ENCODE results near the gene MOSPD3. TPM values are rescaled to one million over a fixed set of nuclear protein-coding genes. Genes with fewer than 3 reads are reported as not detected.
"Not testable (repeated sequence)": the region's sequence is repeated elsewhere in the genome, so short reads cannot be mapped to it uniquely, and the experiment has no call there.

Gene MOSPD3
- total RNA-seq, 1 donor from 2014 or later = 3.0 TPM

DNA sequence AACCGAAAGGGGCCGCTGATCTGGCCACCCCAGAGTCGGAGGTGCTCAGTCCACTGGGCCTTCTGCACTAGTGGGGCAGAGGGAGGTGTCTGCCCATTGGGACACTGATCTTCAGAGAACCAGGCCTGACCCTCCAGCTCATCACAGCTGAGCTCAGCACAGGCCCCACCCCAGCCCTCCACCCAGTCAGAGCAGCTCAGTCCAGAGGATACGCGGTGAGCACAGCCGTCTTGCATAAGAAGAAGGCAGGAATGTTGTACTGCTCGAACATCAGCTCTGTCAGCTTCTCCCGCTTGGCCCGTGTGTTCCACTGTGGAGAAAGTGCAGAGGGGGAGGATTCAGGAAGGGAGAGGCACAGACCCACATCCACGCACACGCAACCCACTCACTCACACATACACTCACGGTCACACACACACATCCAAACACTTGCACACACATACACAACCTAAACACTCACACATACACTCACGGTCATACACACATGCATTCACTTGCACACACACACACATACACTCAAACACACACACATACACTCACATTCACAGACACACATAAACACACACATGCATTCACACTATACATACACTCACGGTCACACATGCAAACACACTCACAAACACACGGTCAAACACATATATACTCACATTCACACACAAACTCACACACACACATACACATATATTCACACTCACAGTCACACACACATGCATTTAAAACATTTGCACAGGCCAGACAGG, 37.7 kb downstream of the MOSPD3 start:
- peaks cover 2% of the 10 kb centered on the region for H3K4me1 Mint-ChIP-seq
- no peaks in the 10 kb centered on the region for H3K9me3 ChIP-seq (ENCODE audit: low read depth)
- H3K9me3 Mint-ChIP-seq = no peaks in the 10 kb centered on the region
- H3K27ac ChIP-seq = no peak overlapping the region
- no peaks in the 10 kb centered on the region for H3K36me3 Mint-ChIP-seq
- H3K9ac ChIP-seq = no peak overlapping the region
- H2AFZ ChIP-seq (replicated peaks) = no peak overlapping the region
- TF ChIP-seq CTCF (IDR thresholded peaks at IDR 0.05) = no peak
- TF ChIP-seq EZH2phosphoT487 (IDR thresholded peaks at IDR 0.05) = no peak
- no peaks in the 10 kb centered on the region for H3K79me2 ChIP-seq (ENCODE audit: low read depth)
- H3K4me3 Mint-ChIP-seq = peak overlapping the region; percentile 2
- no peak overlapping the region for H3K4me3 ChIP-seq
- DNase-seq (ENCODE audit: low spot score) = no peak
- H3K4me2 ChIP-seq = no peak overlapping the region
- H3K4me1 ChIP-seq = no peaks in the 10 kb centered on the region
- H3F3A ChIP-seq (ENCODE audit: low read depth) = no peaks in the 10 kb centered on the region
- H3K27ac Mint-ChIP-seq = no peak overlapping the region
- no peaks in the 10 kb centered on the region for H3K36me3 ChIP-seq
- H3K27me3 Mint-ChIP-seq (ENCODE audit: insufficient read depth, low read depth) = peaks cover 19% of the 10 kb centered on the region
- peaks cover 21% of the 10 kb centered on the region for H3K27me3 ChIP-seq
- H4K20me1 ChIP-seq (ENCODE audit: low read depth) = peaks cover under 1% of the 10 kb centered on the region

- Mint-ChIP-seq H3K27me3 (ENCODE audit: insufficient read depth, low read depth) (peaks cover 30% of the 10 kb centered on the region), H3K36me3 (no peaks in the 10 kb centered on the region), H3K4me1 (peaks cover 5% of the 10 kb centered on the region), H3K27ac (no peak overlapping the region), H3K9me3 (no peaks in the 10 kb centered on the region), H3K4me3 (peak overlapping the region; percentile 65)
- DNase-seq (ENCODE audit: low spot score) = no peak
- TF ChIP-seq CTCF (IDR thresholded peaks at IDR 0.05) (no peak), EZH2 (IDR thresholded peaks at IDR 0.05) (no peak), EZH2phosphoT487 (IDR thresholded peaks at IDR 0.05) (no peak)
- Histone ChIP-seq H3K4me2 (no peak overlapping the region), H4K20me1 (ENCODE audit: low read depth) (peaks cover 11% of the 10 kb centered on the region), H3K9ac (no peak overlapping the region), H3K27me3 (peaks cover 59% of the 10 kb centered on the region), H3K79me2 (ENCODE audit: low read depth) (no peaks in the 10 kb centered on the region), H3K9me3 (ENCODE audit: low read depth) (no peaks in the 10 kb centered on the region), H3K27ac (no peak overlapping the region), H3K4me3 (no peak overlapping the region), H3K4me1 (no peaks in the 10 kb centered on the region), H3F3A (ENCODE audit: low read depth) (peaks cover 3% of the 10 kb centered on the region), H2AFZ (replicated peaks) (no peak overlapping the region), H3K36me3 (no peaks in the 10 kb centered on the region)
Observed at GRCh38 chr7:100654908-100655831, 42.8 kb downstream of the MOSPD3 start.

DNA sequence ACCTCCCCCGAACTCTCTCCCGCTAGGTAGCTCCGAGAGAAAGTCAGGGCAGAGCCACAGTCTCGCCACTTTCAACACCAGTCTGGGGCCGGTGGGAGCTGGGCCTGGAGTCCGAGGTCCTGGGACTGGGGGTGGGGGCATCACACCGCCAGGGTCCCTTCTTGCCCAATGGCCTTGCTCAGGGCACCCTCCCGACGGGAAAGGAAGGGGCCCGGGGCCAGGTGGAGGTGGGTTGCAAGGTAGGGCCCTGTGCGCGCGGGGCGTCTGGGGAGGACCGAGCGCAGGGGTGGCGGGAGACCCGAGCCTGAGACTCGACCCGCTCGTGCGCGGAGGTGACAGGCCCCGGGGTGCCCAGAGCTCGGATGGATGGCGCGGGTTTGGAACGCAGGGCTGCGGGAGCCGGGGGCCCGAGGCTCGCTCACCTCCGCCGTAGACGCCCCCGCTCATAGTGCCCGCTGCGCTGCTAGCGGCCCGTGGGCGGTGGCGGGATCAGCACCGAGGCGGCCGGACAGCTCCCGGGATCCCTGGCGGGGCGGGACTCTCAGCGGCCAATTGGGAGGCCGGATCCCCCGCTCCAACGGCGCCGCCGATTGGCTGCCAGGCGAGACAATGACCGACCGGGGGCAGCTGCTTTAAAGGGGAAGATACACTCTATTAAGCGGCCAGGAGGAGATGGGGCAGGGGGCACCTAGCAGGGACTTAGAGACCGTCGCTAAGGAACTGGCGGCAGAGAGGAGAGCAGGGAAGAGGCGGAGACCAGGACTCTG, 43.8 kb downstream of the MOSPD3 start, which contains the start of gene ACTL6B:
ACTL6B (minus strand) TSS at position 541 of the 767 bp plus-strand sequence; CDS start at position 447, 94 bp downstream.
- H3K4me1 Mint-ChIP-seq = peaks cover 5% of the 10 kb centered on the region
- Histone ChIP-seq H3K36me3 (no peaks in the 10 kb centered on the region), H3K9me3 (ENCODE audit: low read depth) (no peaks in the 10 kb centered on the region), H3K27ac (no peak within 1 kb of the TSS), H3K9ac (no peak within 1 kb of the TSS), H3K4me3 (no peak within 1 kb of the TSS), H3K27me3 (peaks cover 59% of the 10 kb centered on the region), H2AFZ (replicated peaks) (no peak within 1 kb of the TSS), H3K4me1 (no peaks in the 10 kb centered on the region), H3K79me2 (ENCODE audit: low read depth) (no peaks in the 10 kb centered on the region), H3F3A (ENCODE audit: low read depth) (peaks cover 3% of the 10 kb centered on the region), H4K20me1 (ENCODE audit: low read depth) (peaks cover 11% of the 10 kb centered on the region), H3K4me2 (peak within 1 kb of the TSS; percentile 70)
- H3K27me3 Mint-ChIP-seq (ENCODE audit: insufficient read depth, low read depth) = peaks cover 37% of the 10 kb centered on the region
- DNase-seq (ENCODE audit: low spot score) = peak; percentile 95
- H3K9me3 Mint-ChIP-seq = no peaks in the 10 kb centered on the region
- no peak within 1 kb of the TSS for H3K27ac Mint-ChIP-seq
- peak within 1 kb of the TSS; percentile 73 for H3K4me3 Mint-ChIP-seq
- H3K36me3 Mint-ChIP-seq = no peaks in the 10 kb centered on the region
- TF ChIP-seq CTCF (IDR thresholded peaks at IDR 0.05) (no peak), EZH2 (IDR thresholded peaks at IDR 0.05) (peak; percentile 57), EZH2phosphoT487 (IDR thresholded peaks at IDR 0.05) (peak; percentile 56)

- not testable (repeated sequence) for H3K36me3 ChIP-seq; H3K4me1 ChIP-seq; H3K9me3 ChIP-seq (ENCODE audit: low read depth); H4K20me1 ChIP-seq (ENCODE audit: low read depth); H3K4me3 Mint-ChIP-seq; H3K36me3 Mint-ChIP-seq; H3K9ac ChIP-seq; H3K4me3 ChIP-seq; H2AFZ ChIP-seq (replicated peaks); H3F3A ChIP-seq (ENCODE audit: low read depth); DNase-seq (ENCODE audit: low spot score); H3K4me2 ChIP-seq; H3K27ac ChIP-seq; H3K79me2 ChIP-seq (ENCODE audit: low read depth); H3K4me1 Mint-ChIP-seq; H3K9me3 Mint-ChIP-seq; H3K27ac Mint-ChIP-seq
- peaks cover 15% of the 10 kb centered on the region for H3K27me3 ChIP-seq
- peaks cover 27% of the 10 kb centered on the region for H3K27me3 Mint-ChIP-seq (ENCODE audit: insufficient read depth, low read depth)
Observed at GRCh38 chr7:100662194-100662776, 49.9 kb downstream of the MOSPD3 start.
